ENCODE measurements around the gene BANF1.

BANF1 gene

DNA sequence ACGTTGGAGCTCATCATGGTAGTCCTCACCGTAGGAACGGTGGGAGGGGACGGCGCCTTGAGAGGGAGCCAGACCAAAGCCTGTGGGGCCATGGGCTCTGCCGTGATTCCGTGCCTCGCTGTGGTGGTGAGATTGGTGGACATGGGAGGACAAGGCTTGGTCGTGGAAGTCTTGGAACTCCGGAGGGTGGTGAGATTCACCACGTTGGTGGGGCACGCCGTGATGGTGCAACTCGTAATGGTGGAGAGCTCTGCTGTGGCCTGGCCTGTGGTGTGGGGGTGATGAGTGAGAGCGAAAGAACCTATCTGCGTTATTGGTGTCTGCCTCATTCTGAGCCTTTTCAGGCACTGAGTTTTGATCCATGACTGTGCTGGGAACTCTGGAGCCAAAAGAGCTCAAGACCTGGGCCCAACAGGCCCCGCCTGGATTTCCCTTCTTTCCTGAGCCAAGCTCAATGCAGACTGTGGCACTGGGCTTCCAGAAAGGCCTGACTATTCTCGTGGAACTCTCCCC lies 23.8 kb downstream of the BANF1 start, which contains the start of gene CATSPER1:
TSS of gene CATSPER1 (minus strand) at position 463 of the 513 bp plus-strand sequence. CDS start at position 363, 100 bp downstream.
- TF ChIP-seq, protein P1, sequence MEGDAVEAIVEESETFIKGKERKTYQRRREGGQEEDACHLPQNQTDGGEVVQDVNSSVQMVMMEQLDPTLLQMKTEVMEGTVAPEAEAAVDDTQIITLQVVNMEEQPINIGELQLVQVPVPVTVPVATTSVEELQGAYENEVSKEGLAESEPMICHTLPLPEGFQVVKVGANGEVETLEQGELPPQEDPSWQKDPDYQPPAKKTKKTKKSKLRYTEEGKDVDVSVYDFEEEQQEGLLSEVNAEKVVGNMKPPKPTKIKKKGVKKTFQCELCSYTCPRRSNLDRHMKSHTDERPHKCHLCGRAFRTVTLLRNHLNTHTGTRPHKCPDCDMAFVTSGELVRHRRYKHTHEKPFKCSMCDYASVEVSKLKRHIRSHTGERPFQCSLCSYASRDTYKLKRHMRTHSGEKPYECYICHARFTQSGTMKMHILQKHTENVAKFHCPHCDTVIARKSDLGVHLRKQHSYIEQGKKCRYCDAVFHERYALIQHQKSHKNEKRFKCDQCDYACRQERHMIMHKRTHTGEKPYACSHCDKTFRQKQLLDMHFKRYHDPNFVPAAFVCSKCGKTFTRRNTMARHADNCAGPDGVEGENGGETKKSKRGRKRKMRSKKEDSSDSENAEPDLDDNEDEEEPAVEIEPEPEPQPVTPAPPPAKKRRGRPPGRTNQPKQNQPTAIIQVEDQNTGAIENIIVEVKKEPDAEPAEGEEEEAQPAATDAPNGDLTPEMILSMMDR (IDR thresholded peaks at IDR 0.05), result no peak

DNA sequence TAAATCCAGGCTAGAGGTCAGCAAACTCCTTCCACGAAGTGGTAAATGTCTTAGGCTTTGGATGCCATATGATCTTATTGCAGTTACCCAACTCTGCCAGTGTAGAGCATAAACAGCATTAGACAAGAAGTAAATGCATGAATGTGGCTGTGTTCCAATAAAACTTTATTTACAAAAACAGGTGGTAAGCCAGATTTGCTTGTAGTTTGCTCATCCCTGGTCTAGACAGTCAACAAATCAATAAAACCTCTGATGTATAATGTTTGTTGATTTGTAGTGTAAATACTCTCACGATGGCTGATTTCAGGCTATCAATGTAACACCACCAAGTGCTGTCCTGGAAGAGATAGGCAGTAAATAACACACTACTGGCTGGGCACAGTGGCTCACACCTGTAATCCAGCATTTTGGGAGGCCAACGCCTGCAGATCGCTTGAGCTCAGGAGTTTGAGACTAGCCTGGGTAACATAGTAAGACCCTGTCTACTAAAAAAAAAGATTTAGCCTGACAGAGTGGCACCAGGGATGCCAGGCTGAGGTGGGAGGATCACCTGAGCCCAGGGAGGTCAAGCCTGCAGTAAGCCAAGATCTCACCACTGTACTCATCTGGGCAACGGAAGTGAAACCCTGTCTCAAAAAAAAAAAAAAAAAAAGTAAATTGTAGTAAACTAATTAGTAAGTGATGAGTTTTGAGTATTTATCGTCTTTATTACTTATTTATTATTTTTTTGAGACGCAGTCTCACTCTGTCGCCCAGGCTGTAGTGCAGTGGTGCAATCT lies 30.8 kb downstream of the BANF1 start:
- TF ChIP-seq, protein P1 (IDR thresholded peaks at IDR 0.05), result no peak

DNA sequence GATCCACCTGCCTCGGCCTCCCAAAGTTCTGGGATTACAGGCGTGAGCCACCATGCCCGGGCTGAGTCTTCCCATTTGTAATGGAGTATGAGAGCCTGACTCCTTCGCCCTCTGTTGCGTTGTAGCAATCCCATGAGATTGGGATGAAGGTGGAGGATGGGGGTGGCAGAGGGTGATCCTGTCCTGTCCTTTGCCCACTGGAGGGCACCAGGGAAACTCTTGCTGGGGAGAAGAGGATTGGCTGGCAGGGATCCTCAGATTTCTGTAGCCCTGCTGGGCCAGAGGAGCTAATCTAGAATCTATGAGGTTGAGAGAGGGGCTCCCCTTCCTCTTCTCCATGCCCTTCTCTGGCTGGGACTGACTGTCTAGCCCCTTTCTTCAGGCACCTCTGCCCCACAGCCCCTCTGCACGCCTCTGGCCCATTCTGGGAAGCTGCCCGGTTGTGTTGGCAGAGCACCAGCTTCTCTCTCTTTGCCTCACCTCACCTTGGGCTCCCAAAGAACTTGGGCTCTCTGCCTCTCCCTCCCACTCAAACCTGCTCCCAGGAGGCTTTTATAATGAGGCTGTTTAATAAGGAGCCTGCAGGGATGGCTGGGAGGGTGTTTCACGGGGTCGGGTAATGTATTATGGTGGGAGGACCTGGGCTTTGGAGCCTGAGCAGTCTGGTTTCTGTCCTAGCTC lies 33.5 kb downstream of the BANF1 start:
- TF ChIP-seq, protein P1 (IDR thresholded peaks at IDR 0.05), result no peak

DNA sequence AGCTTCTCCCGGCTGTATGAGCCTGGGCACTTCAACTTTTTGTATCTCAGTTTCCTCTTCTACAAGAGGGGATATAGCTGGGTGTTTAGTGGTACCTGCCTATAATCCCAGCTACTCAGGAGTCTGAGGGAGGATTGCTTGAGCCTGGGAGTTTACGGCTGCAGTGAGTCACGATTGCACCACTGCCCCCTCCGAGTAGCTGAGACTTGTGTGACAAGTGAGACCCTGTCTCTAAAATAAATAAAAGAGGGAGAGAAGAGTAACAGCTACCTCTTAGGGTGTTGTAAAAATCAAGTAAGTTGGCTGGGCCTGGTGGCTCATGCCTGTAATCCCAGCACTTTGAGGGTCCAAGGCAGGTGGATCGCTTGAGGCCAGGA lies 34.0 kb downstream of the BANF1 start:
- TF ChIP-seq, protein P1 (IDR thresholded peaks at IDR 0.05), result no peak

DNA sequence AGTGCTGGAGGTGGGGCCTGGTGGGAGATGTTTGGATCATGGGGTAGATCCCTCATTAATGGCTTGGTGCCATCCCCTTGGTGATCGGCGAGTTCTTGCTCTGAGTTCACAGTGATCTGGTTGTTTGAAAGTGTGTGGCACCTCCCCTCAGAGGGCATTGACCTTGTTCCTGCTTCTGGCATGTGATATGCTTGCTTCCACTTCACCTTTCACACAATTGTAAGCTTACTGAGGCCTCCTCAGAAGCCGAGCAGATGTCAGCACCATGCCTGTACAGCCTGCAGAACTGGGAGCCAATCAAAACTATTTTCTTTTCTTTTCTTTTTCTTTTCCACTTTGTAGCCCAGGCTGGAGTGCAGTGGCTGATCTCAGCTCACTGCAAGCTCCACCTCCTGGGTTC lies 35.0 kb downstream of the BANF1 start:
- TF ChIP-seq, protein P1 (IDR thresholded peaks at IDR 0.05), result no peak

DNA sequence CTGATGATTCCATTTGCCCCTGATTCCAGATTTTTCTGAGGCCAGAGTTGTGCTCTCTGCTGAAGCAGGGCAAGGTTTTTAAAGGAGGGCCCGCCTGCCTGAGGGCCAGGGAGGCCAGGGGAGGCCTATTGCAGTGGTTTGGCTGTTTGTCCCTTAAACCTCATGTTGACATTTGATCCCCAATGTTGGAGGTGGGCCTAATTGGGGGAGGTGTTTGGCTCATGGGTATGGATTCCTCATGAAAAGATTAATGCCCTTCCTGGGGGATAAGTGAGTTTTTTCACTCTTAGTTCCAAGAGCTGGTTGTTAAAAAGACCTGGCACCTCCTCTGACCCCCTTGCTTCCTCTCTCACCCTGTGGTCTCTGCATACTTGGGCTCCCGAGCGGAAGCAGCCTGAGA lies 37.5 kb downstream of the BANF1 start:
- TF ChIP-seq, protein P1 (IDR thresholded peaks at IDR 0.05), result no peak

DNA sequence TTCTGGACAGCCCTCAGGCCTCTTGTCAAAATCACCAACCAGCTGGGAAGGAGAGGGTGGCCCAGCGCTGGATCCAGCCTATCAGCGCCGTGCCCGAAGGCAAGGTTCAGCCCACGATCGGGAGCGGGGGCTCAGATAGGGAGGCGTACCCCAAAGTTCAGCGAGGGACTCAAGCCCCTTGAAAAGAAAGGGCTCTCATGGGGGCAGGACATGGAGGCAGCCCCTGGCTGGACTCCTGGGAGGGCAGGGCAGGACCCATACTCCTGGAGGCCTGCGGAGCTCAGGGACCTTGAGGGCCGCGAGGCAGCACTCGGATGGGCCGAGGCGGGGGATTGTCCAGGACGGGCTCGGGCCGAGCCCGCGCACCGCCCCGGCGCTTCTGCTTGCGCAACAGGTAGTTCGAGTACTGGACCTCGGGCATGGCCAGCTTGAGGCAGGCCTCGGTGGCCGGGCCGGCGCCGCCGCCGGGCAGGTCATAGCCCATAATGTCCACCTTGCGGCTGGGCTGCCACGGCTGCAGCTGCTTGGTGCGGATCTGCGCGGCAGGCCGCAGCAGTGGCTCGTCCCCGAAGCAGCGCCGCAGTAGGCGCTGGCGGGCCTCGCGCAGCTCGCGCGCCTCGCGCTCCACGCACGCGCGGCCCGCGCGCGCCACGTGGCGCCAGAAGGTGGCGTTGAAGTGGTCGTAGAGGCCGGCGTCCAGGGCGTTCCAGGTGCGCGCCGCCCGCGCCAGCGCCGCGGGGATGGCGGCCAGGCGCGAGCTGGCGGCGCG lies 40.1 kb downstream of the BANF1 start:
- TF ChIP-seq, protein P1 (IDR thresholded peaks at IDR 0.05), result no peak

Data from LNCAP (cell line).